Panc1 (cell line): ENCODE data around the gene SLC19A2.

Experiments
- CTCF ChIP-seq: fragments of 450-650 bp; IDR thresholded peaks from 2 replicates; pipeline ENCODE4 v1.5.1; 2017; ENCODE audit warnings: mild to moderate bottlenecking
- POLR2AphosphoS5 ChIP-seq: IDR thresholded peaks from 2 replicates; pipeline ENCODE4 v1.6.1; 2012; ENCODE audit warnings: mild to moderate bottlenecking, low read depth, low read length, moderate library complexity
- REST ChIP-seq, 2 experiments: IDR thresholded peaks; 2 replicates each; pipeline ENCODE4 v1.6.1; 2011 to 2012; ENCODE audit warnings: low read depth in 2 of 2, control low read depth in 1 of 2, low read length in 1 of 2, mild to moderate bottlenecking in 1 of 2, moderate library complexity in 1 of 2; ENCODE audit not compliant: insufficient read depth in 1 of 2
- TCF7L2 ChIP-seq: IDR thresholded peaks from 2 replicates; pipeline ENCODE4 v1.6.1; 2011; ENCODE audit warnings: mild to moderate bottlenecking, low read depth, low read length, inconsistent platforms

GRCh38 chr1:169427081-169427641 is 58.6 kb downstream of the SLC19A2 start, which contains the start of gene CCDC181:
- no peak for TF ChIP-seq CTCF
- no peak for TF ChIP-seq POLR2AphosphoS5
- no peak for TF ChIP-seq REST (IDR thresholded peaks at IDR 0.05; ENCODE audit: insufficient read depth in 1 of 2, low read depth in 2 of 2, low read length in 1 of 2)
- TF ChIP-seq TCF7L2 = no peak
